HCT116 (cell line): ENCODE measurements around the gene WWTR1.

Experiments used
- CTCF ChIP-seq, 3 experiments: fragments of 200-600 bp in 1 of 3; sonication (generic) in 1 of 3; IDR thresholded peaks in 2 of 3; conservative IDR thresholded peaks in 1 of 3; 2 replicates each; pipeline ENCODE4 v1.5.1; 2012 to 2017; ENCODE audit warnings: low read depth in 2 of 3, low read length in 2 of 3, antibody characterized with exemption in 1 of 3, borderline replicate concordance in 1 of 3, control low read depth in 1 of 3, mild to moderate bottlenecking in 1 of 3, mixed read lengths in 1 of 3, mixed run types in 1 of 3, moderate library complexity in 1 of 3; ENCODE audit not compliant: insufficient read depth in 1 of 3
- EGR1 ChIP-seq: IDR thresholded peaks from 2 replicates; pipeline ENCODE4 v1.6.1; 2012; ENCODE audit warnings: low read depth
- EZH2 ChIP-seq: fragments of 200-600 bp; sonication (generic); IDR thresholded peaks from 2 replicates; pipeline ENCODE4 v1.6.1; 2017; ENCODE audit warnings: antibody characterized with exemption, mixed run types
- EZH2phosphoT487 ChIP-seq: fragments of 200-600 bp; IDR thresholded peaks from 2 replicates; pipeline ENCODE4 v1.6.1; 2018; ENCODE audit warnings: antibody characterized with exemption, borderline replicate concordance
- MAX ChIP-seq: IDR thresholded peaks from 2 replicates; pipeline ENCODE4 v1.6.1; 2012
- POLR2A ChIP-seq: IDR thresholded peaks from 2 replicates; pipeline ENCODE4 v1.7.0; 2011; ENCODE audit warnings: borderline replicate concordance; ENCODE audit not compliant: insufficient read depth, insufficient read length; ENCODE audit errors: extremely low read depth
- RAD21 ChIP-seq: IDR thresholded peaks from 2 replicates; pipeline ENCODE4 v1.6.1; 2012; ENCODE audit warnings: low read depth, mild to moderate bottlenecking
- REST ChIP-seq: IDR thresholded peaks from 2 replicates; pipeline ENCODE4 v1.6.1; 2012; ENCODE audit warnings: low read depth
- SP1 ChIP-seq: IDR thresholded peaks from 2 replicates; pipeline ENCODE4 v1.6.1; 2012; ENCODE audit warnings: low read depth
- SRF ChIP-seq: IDR thresholded peaks from 2 replicates; pipeline ENCODE4 v1.6.1; 2012; ENCODE audit warnings: low read depth
- YY1 ChIP-seq: IDR thresholded peaks from 2 replicates; pipeline ENCODE4 v1.6.1; 2011; ENCODE audit warnings: low read length, low read depth, moderate library complexity, mild to moderate bottlenecking; ENCODE audit not compliant: insufficient replicate concordance; ENCODE audit errors: extremely low read depth
- ZBTB33 ChIP-seq: IDR thresholded peaks from 2 replicates; pipeline ENCODE4 v1.6.1; 2011; ENCODE audit warnings: mild to moderate bottlenecking, low read length, moderate library complexity; ENCODE audit not compliant: insufficient replicate concordance; ENCODE audit errors: extremely low read depth
- ZNF274 ChIP-seq: fragments of 200-500 bp; sonication (Bioruptor generic); IDR thresholded peaks from 2 replicates; pipeline ENCODE4 v1.6.1; 2014; ENCODE audit warnings: mild to moderate bottlenecking, low read depth, low read length, inconsistent platforms

GRCh38 chr3:149511040-149511626 lies 146.7 kb downstream of the WWTR1 start:
- TF ChIP-seq ZBTB33 (no peak), SRF (no peak), CTCF (IDR thresholded peaks at IDR 0.05 in 2 of 3, conservative IDR thresholded peaks at IDR 0.05 in 1 of 3; ENCODE audit: borderline replicate concordance in 1 of 3, insufficient read depth in 1 of 3, low read depth in 2 of 3, low read length in 2 of 3) (no peak), EZH2 (no peak), POLR2A (no peak), SP1 (no peak), ZNF274 (no peak), RAD21 (no peak), YY1 (no peak), EZH2phosphoT487 (no peak), REST (no peak), MAX (no peak), EGR1 (no peak)
